Chondrocyte (in vitro differentiated cells): ENCODE measurements around the gene SLC4A4. TPM values are rescaled to one million over a fixed set of nuclear protein-coding genes. Genes with fewer than 3 reads are reported as not detected.

Source experiments
- DNase-seq: peaks from one replicate; pipeline ENCODE4 v3.0.0; 2021; ENCODE audit warnings: mixed read lengths, low spot score
- H3K27ac Mint-ChIP-seq: one replicate; pipeline ENCODE4 v1.8.0; 2021; ENCODE audit warnings: mild to moderate bottlenecking, moderate library complexity, mixed read lengths; ENCODE audit not compliant: unreplicated experiment
- H3K27me3 Mint-ChIP-seq: 2 replicates; pipeline ENCODE4 v1.8.0; 2021; ENCODE audit warnings: low read depth, mixed read lengths
- H3K36me3 Mint-ChIP-seq: 2 replicates; pipeline ENCODE4 v1.8.0; 2021; ENCODE audit warnings: low read depth, mixed read lengths
- H3K4me1 Mint-ChIP-seq: 2 replicates; pipeline ENCODE4 v1.8.0; 2021; ENCODE audit warnings: low read depth, mild to moderate bottlenecking, mixed read lengths
- H3K4me3 Mint-ChIP-seq: one replicate; pipeline ENCODE4 v1.8.0; 2021; ENCODE audit warnings: mild to moderate bottlenecking, moderate library complexity, mixed read lengths; ENCODE audit not compliant: unreplicated experiment
- H3K9me3 Mint-ChIP-seq: 2 replicates; pipeline ENCODE4 v1.8.0; 2021; ENCODE audit warnings: low read depth, mixed read lengths
- total RNA-seq: library from RNA; stranded (reverse); gene quantifications from 3 replicates; pipeline ENCODE4 v1.2.1, GENCODE V29; 2021
- TF ChIP-seq, protein P1 (sequence below): fragments of 200-600 bp; sonication (generic); IDR thresholded peaks from 2 replicates; pipeline ENCODE4 v1.5.0; 2021; ENCODE audit warnings: antibody characterized with exemption, mild to moderate bottlenecking, moderate library complexity

SLC4A4 gene
- total RNA-seq, 1 donor from 2014 or later: 12.8 TPM

- TF ChIP-seq, protein P1, sequence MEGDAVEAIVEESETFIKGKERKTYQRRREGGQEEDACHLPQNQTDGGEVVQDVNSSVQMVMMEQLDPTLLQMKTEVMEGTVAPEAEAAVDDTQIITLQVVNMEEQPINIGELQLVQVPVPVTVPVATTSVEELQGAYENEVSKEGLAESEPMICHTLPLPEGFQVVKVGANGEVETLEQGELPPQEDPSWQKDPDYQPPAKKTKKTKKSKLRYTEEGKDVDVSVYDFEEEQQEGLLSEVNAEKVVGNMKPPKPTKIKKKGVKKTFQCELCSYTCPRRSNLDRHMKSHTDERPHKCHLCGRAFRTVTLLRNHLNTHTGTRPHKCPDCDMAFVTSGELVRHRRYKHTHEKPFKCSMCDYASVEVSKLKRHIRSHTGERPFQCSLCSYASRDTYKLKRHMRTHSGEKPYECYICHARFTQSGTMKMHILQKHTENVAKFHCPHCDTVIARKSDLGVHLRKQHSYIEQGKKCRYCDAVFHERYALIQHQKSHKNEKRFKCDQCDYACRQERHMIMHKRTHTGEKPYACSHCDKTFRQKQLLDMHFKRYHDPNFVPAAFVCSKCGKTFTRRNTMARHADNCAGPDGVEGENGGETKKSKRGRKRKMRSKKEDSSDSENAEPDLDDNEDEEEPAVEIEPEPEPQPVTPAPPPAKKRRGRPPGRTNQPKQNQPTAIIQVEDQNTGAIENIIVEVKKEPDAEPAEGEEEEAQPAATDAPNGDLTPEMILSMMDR: no peak
- DNase-seq: no peak
- Mint-ChIP-seq H3K4me1 (no peaks in the 10 kb centered on the region), H3K27ac (no peak overlapping the region), H3K27me3 (peaks cover 12% of the 10 kb centered on the region), H3K36me3 (peaks cover 11% of the 10 kb centered on the region), H3K4me3 (no peak overlapping the region), H3K9me3 (peaks cover 4% of the 10 kb centered on the region)
Measured at GRCh38 chr4:71497078-71497477, 158.3 kb downstream of the SLC4A4 start.

- Mint-ChIP-seq H3K36me3 (peaks cover 11% of the 10 kb centered on the region), H3K9me3 (peaks cover 4% of the 10 kb centered on the region), H3K27ac (no peak overlapping the region), H3K27me3 (peaks cover 8% of the 10 kb centered on the region), H3K4me3 (no peak overlapping the region), H3K4me1 (no peaks in the 10 kb centered on the region)
- DNase-seq: no peak
- TF ChIP-seq, protein P1: no peak
Measured at GRCh38 chr4:71498002-71498401, 159.2 kb downstream of the SLC4A4 start.

DNA sequence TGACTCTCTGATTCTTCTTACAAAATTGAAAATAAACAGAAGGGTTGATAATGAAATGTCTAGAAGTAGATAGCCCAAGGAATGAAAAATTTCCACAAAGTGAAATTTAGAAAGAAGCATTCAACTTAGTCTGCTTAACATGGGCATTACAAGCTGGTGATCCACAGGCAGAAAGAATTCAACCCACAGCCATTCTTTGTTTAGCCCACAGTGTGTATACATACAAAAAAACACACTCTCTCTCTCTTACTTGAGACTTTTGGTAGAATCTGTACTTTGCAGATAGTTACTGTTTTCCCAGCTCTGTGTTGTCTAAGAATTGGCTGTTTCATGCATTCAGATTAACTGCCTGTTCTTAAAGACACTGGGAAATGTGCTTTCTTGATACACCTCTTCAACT is 159.8 kb downstream of the SLC4A4 start:
- Mint-ChIP-seq H3K36me3 (peaks cover 11% of the 10 kb centered on the region), H3K4me1 (no peaks in the 10 kb centered on the region), H3K9me3 (peaks cover 4% of the 10 kb centered on the region), H3K4me3 (no peak overlapping the region), H3K27ac (no peak overlapping the region), H3K27me3 (peaks cover 4% of the 10 kb centered on the region)
- DNase-seq: no peak
- TF ChIP-seq, protein P1: no peak

DNA sequence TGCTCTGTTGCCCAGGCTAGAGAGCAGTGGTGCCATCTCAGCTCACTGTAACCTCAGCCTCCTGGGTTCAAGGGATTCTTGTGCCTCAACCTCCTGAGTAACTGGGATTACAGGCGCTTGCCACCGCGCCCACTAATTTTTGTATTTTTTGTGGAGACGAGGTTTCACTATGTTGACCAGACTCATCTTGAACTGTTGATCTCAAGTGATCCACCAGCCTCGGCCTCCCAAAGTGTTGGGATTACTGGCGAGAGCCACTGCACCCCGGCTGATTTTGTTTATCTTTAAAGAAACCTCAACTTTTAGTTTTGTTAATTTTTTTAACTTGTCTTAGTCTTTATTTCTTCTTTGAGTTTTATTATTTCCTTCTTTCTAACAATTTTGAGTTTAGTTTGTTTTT is 163.2 kb downstream of the SLC4A4 start:
- TF ChIP-seq, protein P1: no peak
- peaks cover 6% of the 10 kb centered on the region for H3K27me3 Mint-ChIP-seq
- no peaks in the 10 kb centered on the region for H3K4me1 Mint-ChIP-seq
- H3K4me3 Mint-ChIP-seq: no peak overlapping the region
- peaks cover 13% of the 10 kb centered on the region for H3K36me3 Mint-ChIP-seq
- H3K9me3 Mint-ChIP-seq: peaks cover 5% of the 10 kb centered on the region
- no peak for DNase-seq
- no peak overlapping the region for H3K27ac Mint-ChIP-seq

DNA sequence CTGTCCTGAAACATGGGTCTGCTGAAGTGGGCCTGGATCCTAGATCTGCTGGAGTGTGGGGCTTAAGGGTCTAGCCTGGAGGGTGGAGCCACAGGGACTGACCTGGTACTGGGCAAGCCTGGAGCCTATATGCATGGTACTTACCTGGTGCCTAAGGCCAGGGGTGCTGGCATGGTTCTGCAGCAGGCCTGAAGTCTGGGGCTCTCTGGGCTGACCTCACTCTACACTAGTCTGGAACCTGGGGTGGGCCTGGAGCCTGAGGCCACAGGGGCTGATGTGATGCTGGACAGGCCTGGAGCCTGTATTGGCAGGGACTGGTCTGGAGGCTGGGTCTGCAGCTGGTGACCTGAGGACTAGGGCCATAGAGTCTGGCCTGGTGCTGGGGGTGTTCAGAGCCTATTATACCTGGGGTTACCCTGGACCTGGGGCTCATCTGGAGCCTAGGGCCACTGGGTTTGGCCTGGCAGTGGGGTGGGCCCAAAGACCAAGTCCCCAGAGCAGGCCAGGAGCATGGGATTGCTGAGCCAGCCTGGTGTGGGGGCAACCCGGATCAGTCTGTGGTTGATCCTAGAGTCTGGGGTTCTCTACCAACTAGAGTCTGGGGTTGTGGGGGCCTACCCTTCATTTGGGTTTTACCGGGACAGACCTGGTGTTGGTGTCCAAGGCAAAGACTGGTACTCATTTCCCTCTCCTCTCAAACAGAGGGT is 179.6 kb downstream of the SLC4A4 start:
- TF ChIP-seq, protein P1: no peak
- peaks cover 19% of the 10 kb centered on the region for H3K9me3 Mint-ChIP-seq
- H3K4me3 Mint-ChIP-seq: no peak overlapping the region
- no peak for DNase-seq
- no peaks in the 10 kb centered on the region for H3K4me1 Mint-ChIP-seq
- H3K27me3 Mint-ChIP-seq: no peaks in the 10 kb centered on the region
- no peak overlapping the region for H3K27ac Mint-ChIP-seq
- peaks cover 5% of the 10 kb centered on the region for H3K36me3 Mint-ChIP-seq
